WTC11 (cell line): ENCODE data around the gene TRMT44. TPM values are rescaled to one million over a fixed set of nuclear protein-coding genes. Genes with fewer than 3 reads are reported as not detected.

ENCODE experiments used
- ATAC-seq: fragments of 200-7000 bp; cut with Tn5 transposase; 2 replicates; pipeline ENCODE4 v1.10.0; 2021; ENCODE audit warnings: mild to moderate bottlenecking, moderate library complexity
- CTCF ChIA-PET: fragments of 300-600 bp; sonication (Branson Sonifier 250); formaldehyde crosslinking; loops from one replicate; lab custom pipeline; 2021; ENCODE audit warnings: antibody characterized with exemption; lab: Charles Lee
- POLR2A ChIA-PET: fragments of 350-600 bp; sonication (Branson Sonifier 250); formaldehyde crosslinking; loops from one replicate; lab custom pipeline; 2021; ENCODE audit warnings: antibody characterized with exemption; lab: Charles Lee
- DNase-seq: peaks from one replicate; pipeline ENCODE4 v3.0.0; 2021; ENCODE audit warnings: low spot score
- H3K27ac Mint-ChIP-seq: 2 replicates; pipeline ENCODE4 v1.8.0; 2021; ENCODE audit warnings: mixed read lengths
- H3K27me3 Mint-ChIP-seq: 2 replicates; pipeline ENCODE4 v1.8.0; 2021; ENCODE audit warnings: low read depth, mild to moderate bottlenecking, moderate library complexity, mixed read lengths
- H3K36me3 Mint-ChIP-seq: 2 replicates; pipeline ENCODE4 v1.8.0; 2021; ENCODE audit warnings: mixed read lengths
- H3K4me1 Mint-ChIP-seq: 2 replicates; pipeline ENCODE4 v1.8.0; 2022; ENCODE audit warnings: mixed read lengths
- H3K4me3 Mint-ChIP-seq: 2 replicates; pipeline ENCODE4 v1.8.0; 2021; ENCODE audit warnings: mild to moderate bottlenecking, moderate library complexity, mixed read lengths
- H3K9me3 Mint-ChIP-seq: 2 replicates; pipeline ENCODE4 v1.8.0; 2021; ENCODE audit warnings: mixed read lengths
- ATF1 ChIP-seq: sonication (generic); formaldehyde crosslinking; IDR thresholded peaks from 2 replicates; pipeline ENCODE4 v1.8.1; 2023; ENCODE audit warnings: mild to moderate bottlenecking, moderate library complexity, missing genetic modification reagents
- CREM ChIP-seq: sonication (generic); formaldehyde crosslinking; IDR thresholded peaks from 2 replicates; pipeline ENCODE4 v1.8.1; 2022; ENCODE audit warnings: mild to moderate bottlenecking, missing genetic modification reagents, moderate library complexity
- ESRRA ChIP-seq: sonication (generic); formaldehyde crosslinking; IDR thresholded peaks from 2 replicates; pipeline ENCODE4 v1.8.1; 2022; ENCODE audit warnings: mild to moderate bottlenecking, missing genetic modification reagents, borderline replicate concordance
- ETV6 ChIP-seq: sonication (generic); formaldehyde crosslinking; IDR thresholded peaks from 2 replicates; pipeline ENCODE4 v1.8.1; 2022; ENCODE audit warnings: mild to moderate bottlenecking, missing genetic modification reagents
- FOXJ3 ChIP-seq: sonication (generic); formaldehyde crosslinking; IDR thresholded peaks from 2 replicates; pipeline ENCODE4 v1.9.0; 2021; ENCODE audit warnings: missing genetic modification reagents, mild to moderate bottlenecking, borderline replicate concordance
- IRF1 ChIP-seq: sonication (generic); formaldehyde crosslinking; IDR thresholded peaks from 2 replicates; pipeline ENCODE4 v1.8.0; 2023; ENCODE audit warnings: missing genetic modification reagents
- NR2C2 ChIP-seq: sonication (generic); formaldehyde crosslinking; IDR thresholded peaks from 2 replicates; pipeline ENCODE4 v1.8.0; 2022; ENCODE audit warnings: mild to moderate bottlenecking, missing genetic modification reagents
- RORB ChIP-seq: fragments of 250-450 bp; sonication (Bioruptor Pico); IDR thresholded peaks from 2 replicates; pipeline ENCODE4 v1.9.0; 2021; ENCODE audit warnings: mild to moderate bottlenecking
- TEAD1 ChIP-seq: sonication (generic); formaldehyde crosslinking; IDR thresholded peaks from 2 replicates; pipeline ENCODE4 v1.8.0; 2022; ENCODE audit warnings: mild to moderate bottlenecking, missing genetic modification reagents
- TEAD4 ChIP-seq: sonication (generic); formaldehyde crosslinking; IDR thresholded peaks from 2 replicates; pipeline ENCODE4 v1.8.0; 2022; ENCODE audit warnings: mild to moderate bottlenecking, missing genetic modification reagents
- USF1 ChIP-seq: sonication (generic); formaldehyde crosslinking; IDR thresholded peaks from 2 replicates; pipeline ENCODE4 v1.8.0; 2022; ENCODE audit warnings: mild to moderate bottlenecking, missing genetic modification reagents
- ZBTB21 ChIP-seq: sonication (generic); formaldehyde crosslinking; IDR thresholded peaks from 2 replicates; pipeline ENCODE4 v1.8.1; 2023; ENCODE audit warnings: mild to moderate bottlenecking, missing genetic modification reagents, borderline replicate concordance
- ZNF121 ChIP-seq: sonication (generic); formaldehyde crosslinking; IDR thresholded peaks from 2 replicates; pipeline ENCODE4 v1.8.0; 2023; ENCODE audit warnings: missing genetic modification reagents
- ZNF416 ChIP-seq: fragments of 250-450 bp; sonication (Bioruptor Pico); IDR thresholded peaks from 2 replicates; pipeline ENCODE4 v1.9.0; 2021; ENCODE audit warnings: mild to moderate bottlenecking, inconsistent platforms
- ZNF532 ChIP-seq: fragments of 250-450 bp; sonication (Bioruptor Pico); IDR thresholded peaks from 2 replicates; pipeline ENCODE4 v1.9.0; 2021; ENCODE audit warnings: mild to moderate bottlenecking, borderline replicate concordance
- total RNA-seq: library from RNA; stranded (reverse); gene quantifications from 3 replicates; pipeline ENCODE4 v1.2.3, GENCODE V29; 2021
- TF ChIP-seq, protein P1 (sequence below): sonication (generic); formaldehyde crosslinking; IDR thresholded peaks from 2 replicates; pipeline ENCODE4 v1.8.0; 2022; ENCODE audit warnings: mild to moderate bottlenecking, missing genetic modification reagents
- TF ChIP-seq, protein P2 (sequence below): fragments of 250-450 bp; sonication (Bioruptor Pico); IDR thresholded peaks from 2 replicates; pipeline ENCODE4 v1.9.0; 2021; ENCODE audit warnings: mild to moderate bottlenecking
- TF ChIP-seq, protein P3 (sequence below): sonication (generic); formaldehyde crosslinking; IDR thresholded peaks from 2 replicates; pipeline ENCODE4 v1.8.0; 2022; ENCODE audit warnings: mild to moderate bottlenecking, missing genetic modification reagents
- TF ChIP-seq, protein P4 (sequence below): sonication (generic); formaldehyde crosslinking; conservative IDR thresholded peaks from 2 replicates; pipeline ENCODE4 v1.8.1; 2023; ENCODE audit warnings: mild to moderate bottlenecking, low read depth, missing genetic modification reagents, moderate library complexity

The TRMT44 gene
- total RNA-seq, 1 experiment from 2014 or later = 28.4 TPM

GRCh38 chr4:8411351-8412180 lies 29.0 kb upstream of the TRMT44 start (continued):
- TF ChIP-seq ZNF532 (CRISPR knock-in tag) (no peak), ZNF121 (CRISPR knock-in tag) (no peak), RORB (no peak), ATF1 (CRISPR knock-in tag) (no peak), TEAD1 (CRISPR knock-in tag) (no peak), ZNF416 (CRISPR knock-in tag) (no peak), CREM (CRISPR knock-in tag) (no peak)

GRCh38 chr4:8412288-8412687 lies 28.3 kb upstream of the TRMT44 start:
- CTCF ChIA-PET = interaction anchor here (2.5 kb wide), 1 partner anchor 170 kb away, joined by 21 read pairs; no protein-coding TSS in a partner anchor
- peaks cover 9% of the 10 kb centered on the region for H3K4me1 Mint-ChIP-seq
- H3K9me3 Mint-ChIP-seq = no peaks in the 10 kb centered on the region
- POLR2A ChIA-PET = no interaction called here
- no peak overlapping the region for H3K27ac Mint-ChIP-seq
- ATAC-seq (no peak), DNase-seq (no peak)
- no peaks in the 10 kb centered on the region; the same call in 1 of the 2 replicates for H3K36me3 Mint-ChIP-seq
- no peak overlapping the region for H3K4me3 Mint-ChIP-seq
- no peaks in the 10 kb centered on the region; the same call in 1 of the 2 replicates for H3K27me3 Mint-ChIP-seq
- no peak for TF ChIP-seq ZBTB21 (CRISPR knock-in tag)
- TF ChIP-seq, protein P1, sequence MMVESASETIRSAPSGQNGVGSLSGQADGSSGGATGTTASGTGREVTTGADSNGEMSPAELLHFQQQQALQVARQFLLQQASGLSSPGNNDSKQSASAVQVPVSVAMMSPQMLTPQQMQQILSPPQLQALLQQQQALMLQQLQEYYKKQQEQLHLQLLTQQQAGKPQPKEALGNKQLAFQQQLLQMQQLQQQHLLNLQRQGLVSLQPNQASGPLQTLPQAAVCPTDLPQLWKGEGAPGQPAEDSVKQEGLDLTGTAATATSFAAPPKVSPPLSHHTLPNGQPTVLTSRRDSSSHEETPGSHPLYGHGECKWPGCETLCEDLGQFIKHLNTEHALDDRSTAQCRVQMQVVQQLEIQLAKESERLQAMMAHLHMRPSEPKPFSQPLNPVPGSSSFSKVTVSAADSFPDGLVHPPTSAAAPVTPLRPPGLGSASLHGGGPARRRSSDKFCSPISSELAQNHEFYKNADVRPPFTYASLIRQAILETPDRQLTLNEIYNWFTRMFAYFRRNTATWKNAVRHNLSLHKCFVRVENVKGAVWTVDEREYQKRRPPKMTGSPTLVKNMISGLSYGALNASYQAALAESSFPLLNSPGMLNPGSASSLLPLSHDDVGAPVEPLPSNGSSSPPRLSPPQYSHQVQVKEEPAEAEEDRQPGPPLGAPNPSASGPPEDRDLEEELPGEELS = no peak
- no peak for TF ChIP-seq NR2C2 (CRISPR knock-in tag)
- no peak for TF ChIP-seq USF1 (CRISPR knock-in tag)
- TF ChIP-seq ETV6 = no peak
- TF ChIP-seq TEAD4 (CRISPR knock-in tag) = no peak
- no peak for TF ChIP-seq ESRRA
- TF ChIP-seq ZNF416 (CRISPR knock-in tag) = no peak
- no peak for TF ChIP-seq FOXJ3

GRCh38 chr4:8414377-8414776 lies 26.2 kb upstream of the TRMT44 start:
- ATAC-seq (no peak), DNase-seq (no peak)
- POLR2A ChIA-PET = no interaction called here
- no peaks in the 10 kb centered on the region; the same call in 1 of the 2 replicates for H3K36me3 Mint-ChIP-seq
- H3K27ac Mint-ChIP-seq = no peak overlapping the region
- CTCF ChIA-PET = interaction anchor here (1.4 kb wide), 1 partner anchor 94 kb away, joined by 5 read pairs; no protein-coding TSS in a partner anchor
- no peak overlapping the region for H3K4me3 Mint-ChIP-seq
- no peaks in the 10 kb centered on the region; the same call in 1 of the 2 replicates for H3K27me3 Mint-ChIP-seq
- H3K4me1 Mint-ChIP-seq = peaks cover 9% of the 10 kb centered on the region
- no peaks in the 10 kb centered on the region for H3K9me3 Mint-ChIP-seq
- TF ChIP-seq, protein P2, sequence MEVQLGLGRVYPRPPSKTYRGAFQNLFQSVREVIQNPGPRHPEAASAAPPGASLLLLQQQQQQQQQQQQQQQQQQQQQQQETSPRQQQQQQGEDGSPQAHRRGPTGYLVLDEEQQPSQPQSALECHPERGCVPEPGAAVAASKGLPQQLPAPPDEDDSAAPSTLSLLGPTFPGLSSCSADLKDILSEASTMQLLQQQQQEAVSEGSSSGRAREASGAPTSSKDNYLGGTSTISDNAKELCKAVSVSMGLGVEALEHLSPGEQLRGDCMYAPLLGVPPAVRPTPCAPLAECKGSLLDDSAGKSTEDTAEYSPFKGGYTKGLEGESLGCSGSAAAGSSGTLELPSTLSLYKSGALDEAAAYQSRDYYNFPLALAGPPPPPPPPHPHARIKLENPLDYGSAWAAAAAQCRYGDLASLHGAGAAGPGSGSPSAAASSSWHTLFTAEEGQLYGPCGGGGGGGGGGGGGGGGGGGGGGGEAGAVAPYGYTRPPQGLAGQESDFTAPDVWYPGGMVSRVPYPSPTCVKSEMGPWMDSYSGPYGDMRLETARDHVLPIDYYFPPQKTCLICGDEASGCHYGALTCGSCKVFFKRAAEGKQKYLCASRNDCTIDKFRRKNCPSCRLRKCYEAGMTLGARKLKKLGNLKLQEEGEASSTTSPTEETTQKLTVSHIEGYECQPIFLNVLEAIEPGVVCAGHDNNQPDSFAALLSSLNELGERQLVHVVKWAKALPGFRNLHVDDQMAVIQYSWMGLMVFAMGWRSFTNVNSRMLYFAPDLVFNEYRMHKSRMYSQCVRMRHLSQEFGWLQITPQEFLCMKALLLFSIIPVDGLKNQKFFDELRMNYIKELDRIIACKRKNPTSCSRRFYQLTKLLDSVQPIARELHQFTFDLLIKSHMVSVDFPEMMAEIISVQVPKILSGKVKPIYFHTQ (CRISPR knock-in tag) = no peak
- TF ChIP-seq CREM (CRISPR knock-in tag) = no peak
- TF ChIP-seq, protein P3, sequence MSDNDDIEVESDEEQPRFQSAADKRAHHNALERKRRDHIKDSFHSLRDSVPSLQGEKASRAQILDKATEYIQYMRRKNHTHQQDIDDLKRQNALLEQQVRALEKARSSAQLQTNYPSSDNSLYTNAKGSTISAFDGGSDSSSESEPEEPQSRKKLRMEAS (CRISPR knock-in tag) = no peak
- no peak for TF ChIP-seq ZBTB21 (CRISPR knock-in tag)
- TF ChIP-seq, protein P4, sequence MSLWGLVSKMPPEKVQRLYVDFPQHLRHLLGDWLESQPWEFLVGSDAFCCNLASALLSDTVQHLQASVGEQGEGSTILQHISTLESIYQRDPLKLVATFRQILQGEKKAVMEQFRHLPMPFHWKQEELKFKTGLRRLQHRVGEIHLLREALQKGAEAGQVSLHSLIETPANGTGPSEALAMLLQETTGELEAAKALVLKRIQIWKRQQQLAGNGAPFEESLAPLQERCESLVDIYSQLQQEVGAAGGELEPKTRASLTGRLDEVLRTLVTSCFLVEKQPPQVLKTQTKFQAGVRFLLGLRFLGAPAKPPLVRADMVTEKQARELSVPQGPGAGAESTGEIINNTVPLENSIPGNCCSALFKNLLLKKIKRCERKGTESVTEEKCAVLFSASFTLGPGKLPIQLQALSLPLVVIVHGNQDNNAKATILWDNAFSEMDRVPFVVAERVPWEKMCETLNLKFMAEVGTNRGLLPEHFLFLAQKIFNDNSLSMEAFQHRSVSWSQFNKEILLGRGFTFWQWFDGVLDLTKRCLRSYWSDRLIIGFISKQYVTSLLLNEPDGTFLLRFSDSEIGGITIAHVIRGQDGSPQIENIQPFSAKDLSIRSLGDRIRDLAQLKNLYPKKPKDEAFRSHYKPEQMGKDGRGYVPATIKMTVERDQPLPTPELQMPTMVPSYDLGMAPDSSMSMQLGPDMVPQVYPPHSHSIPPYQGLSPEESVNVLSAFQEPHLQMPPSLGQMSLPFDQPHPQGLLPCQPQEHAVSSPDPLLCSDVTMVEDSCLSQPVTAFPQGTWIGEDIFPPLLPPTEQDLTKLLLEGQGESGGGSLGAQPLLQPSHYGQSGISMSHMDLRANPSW (CRISPR knock-in tag) = no peak
- TF ChIP-seq IRF1 (CRISPR knock-in tag) = no peak
- no peak for TF ChIP-seq ZNF416 (CRISPR knock-in tag)
